CD4-positive, alpha-beta T cell treated with Interleukin-12 subunit alpha and Interleukin-12 subunit beta, for 1 hour (primary cell): ENCODE data around the gene BTBD9.
"Not testable (repeated sequence)": the region's sequence is repeated elsewhere in the genome, so short reads cannot be mapped to it uniquely, and the experiment has no call there.

ENCODE experiments used
- DNase-seq: peaks from one replicate; pipeline ENCODE4 v3.0.0-alpha.2; 2020

The BTBD9 gene

GRCh38 chr6:38477680-38478260 lies 162.0 kb downstream of the BTBD9 start:
- no peak for DNase-seq

DNA sequence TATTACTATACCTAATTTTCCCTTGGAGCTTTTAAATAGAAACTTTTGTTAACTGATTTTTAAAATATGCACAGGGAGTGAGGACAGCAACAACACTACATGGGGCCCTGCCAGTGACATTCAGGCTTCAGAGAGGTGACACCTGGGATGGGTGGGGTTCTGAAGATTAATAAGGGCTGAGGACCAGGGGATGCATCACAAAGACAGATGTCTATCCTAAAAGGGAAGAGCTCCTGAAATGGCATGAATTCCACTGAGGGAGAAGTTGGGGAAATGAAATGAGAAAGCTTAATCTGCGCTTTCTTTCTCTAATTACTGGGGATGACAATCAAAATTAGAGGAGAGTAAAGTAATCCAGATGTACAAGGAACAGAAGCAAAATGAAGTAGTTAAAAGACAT lies 162.8 kb downstream of the BTBD9 start:
- no peak for DNase-seq

DNA sequence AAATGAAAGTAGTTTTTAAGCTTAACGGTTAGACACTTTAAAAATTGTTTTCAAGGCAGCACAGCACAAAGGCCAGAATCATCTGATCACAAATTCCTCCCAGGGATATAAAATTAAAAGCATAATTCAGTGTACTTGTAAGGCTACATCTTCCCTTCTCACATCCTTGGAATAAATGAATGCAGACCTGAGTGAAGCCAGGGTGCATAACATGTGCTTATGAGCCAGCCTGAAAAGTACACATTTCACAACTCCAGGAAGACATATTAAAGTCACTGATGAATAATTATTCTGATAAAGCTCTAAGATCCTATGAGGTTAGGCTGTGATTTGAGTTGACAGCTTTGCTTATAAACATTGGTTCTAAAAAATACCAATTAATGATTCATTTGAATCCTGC lies 163.6 kb downstream of the BTBD9 start:
- DNase-seq = no peak

DNA sequence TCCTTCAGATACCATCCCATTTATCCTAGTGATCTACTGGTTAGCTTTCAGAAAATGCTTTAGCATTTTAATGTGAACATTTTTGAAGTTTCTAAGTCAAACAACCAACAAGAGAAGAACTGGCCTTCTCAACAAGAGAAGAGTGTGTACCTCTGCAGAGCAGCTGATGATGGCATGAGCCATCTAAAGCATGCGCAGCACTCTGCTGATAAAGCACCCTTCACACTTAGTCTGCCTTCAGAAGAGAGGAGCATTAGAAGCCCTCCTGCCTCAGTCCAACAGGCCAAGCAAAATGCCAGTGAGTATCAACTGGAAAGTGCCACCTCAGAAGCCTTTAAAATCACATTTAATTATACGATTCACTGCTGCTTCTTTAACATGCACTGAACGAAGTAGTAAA lies 169.2 kb downstream of the BTBD9 start:
- no peak for DNase-seq

GRCh38 chr6:38467566-38467965 lies 172.2 kb downstream of the BTBD9 start:
- DNase-seq = no peak

GRCh38 chr6:38460186-38460585 lies 179.5 kb downstream of the BTBD9 start:
- DNase-seq = no peak

- DNase-seq = no peak
Observed at GRCh38 chr6:38459291-38459690, 180.4 kb downstream of the BTBD9 start.

- DNase-seq = no peak
Observed at GRCh38 chr6:38453861-38454260, 185.9 kb downstream of the BTBD9 start.

GRCh38 chr6:38452816-38453660 lies 186.7 kb downstream of the BTBD9 start:
- DNase-seq = no peak

DNA sequence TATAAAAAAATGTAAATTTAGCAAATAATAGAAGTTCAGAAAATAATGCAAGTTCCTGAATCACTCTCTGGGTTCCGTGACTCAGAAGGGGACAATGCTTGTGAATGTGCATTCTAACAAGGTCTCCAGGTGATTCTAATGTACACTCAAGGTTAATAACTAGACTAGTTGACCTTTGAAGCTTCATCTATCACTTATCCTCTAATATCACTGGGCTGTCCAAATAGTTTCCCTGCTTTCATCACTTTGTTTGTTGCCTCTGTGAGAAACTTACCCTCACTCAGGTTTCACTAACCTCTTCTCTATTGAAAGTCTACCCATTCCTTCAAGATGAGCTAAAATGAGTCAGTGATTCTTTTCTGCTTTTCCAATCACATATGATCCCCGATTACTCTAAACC lies 189.0 kb downstream of the BTBD9 start:
- no peak for DNase-seq

DNA sequence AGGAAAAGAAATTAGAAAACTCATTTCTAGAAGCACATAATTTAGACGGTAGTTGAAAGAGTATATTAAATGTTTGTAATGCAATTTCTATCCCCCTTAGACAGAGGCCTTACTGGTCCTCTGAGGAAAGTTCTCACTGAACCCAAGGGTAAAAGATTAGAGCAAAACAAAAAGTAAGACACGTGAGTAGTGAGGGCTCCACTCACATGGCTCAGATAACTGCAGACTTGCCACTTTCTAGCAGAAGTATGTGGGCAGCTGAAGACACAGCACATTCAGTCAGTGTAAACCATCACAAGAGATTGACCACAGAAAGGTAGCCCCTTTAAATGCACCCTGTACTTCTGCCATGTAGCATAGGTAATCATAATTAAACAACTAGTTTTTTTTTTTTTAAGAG lies 193.8 kb downstream of the BTBD9 start:
- no peak for DNase-seq

DNA sequence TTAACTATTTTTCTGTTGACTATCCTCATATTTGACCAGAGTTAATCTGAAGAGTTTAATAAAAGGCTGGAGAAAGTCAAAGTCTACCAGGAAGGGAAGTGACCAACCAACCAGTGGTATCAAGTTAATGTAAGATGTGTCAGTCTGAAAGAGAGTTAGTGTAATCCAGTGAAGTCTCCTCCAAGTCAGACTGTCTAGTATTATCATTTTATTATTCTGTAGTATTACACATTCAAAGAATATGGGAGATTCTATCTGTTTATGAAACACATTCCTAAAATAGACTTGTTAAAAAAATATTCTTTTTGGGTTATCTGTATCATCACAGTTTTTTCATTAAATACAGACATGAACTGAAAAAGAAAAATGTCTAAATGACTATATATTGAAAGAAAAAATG lies 194.4 kb downstream of the BTBD9 start:
- no peak for DNase-seq

DNA sequence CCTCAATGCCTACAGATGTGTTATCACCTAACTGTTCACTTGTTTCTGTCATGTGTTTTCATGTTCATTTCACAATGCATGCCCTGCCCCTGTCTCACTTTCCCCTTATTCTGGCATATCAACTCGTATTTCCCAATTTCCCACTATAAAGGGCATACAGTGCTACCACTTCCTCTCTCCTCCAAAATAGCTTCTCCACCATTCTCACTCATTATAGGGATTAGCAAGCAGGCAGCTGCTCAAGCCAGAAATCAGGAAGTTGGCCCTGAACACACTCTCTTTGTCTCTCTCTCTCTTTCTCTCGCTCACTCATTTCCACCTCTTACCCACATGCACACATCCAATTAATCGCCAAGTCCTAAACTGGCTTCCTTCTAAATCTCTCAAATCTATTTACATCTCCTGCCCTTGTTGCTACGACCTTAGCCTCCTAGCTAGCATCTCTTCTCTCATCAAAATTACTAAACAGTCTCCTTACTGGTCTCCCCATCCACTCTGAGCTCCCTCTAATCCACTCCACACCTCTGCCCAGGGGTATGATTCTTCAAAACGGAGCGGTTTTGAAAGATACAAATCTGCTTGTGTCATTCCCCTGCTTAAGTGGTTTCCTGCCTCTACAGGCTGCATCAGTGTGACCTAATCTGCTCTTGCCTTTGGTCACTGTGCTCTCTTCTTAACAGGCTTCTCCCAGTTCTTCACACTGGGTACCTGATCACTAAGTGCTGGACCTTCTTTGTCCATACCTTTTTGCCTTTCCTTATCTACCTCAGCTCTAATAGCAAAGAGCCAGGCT lies 196.2 kb downstream of the BTBD9 start:
- no peak for DNase-seq

- no peak for DNase-seq
Observed at GRCh38 chr6:38438097-38438496, 201.6 kb downstream of the BTBD9 start.

- DNase-seq = no peak
Observed at GRCh38 chr6:38436726-38437465, 202.8 kb downstream of the BTBD9 start.

DNA sequence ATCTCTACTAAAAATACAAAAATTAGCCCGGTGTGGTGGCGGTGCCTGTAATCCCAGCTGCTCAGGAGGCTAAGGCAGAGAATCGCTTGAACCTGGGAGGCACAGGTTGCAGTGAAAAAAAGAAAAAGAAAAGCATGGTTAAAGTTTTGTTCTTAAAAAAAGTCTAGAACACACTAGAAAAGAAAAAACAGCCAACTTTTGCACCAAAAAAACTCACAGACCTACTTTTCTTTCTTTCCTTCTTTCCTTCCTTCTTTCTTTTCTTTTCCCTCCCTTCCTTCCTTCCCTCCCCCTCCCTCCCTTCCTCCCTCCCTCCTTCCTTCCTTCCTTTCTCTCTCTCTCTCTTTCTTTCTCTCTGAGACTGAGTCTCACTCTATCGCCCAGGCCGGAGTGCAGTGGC lies 204.4 kb downstream of the BTBD9 start:
- DNase-seq = no peak

- no peak for DNase-seq
Observed at GRCh38 chr6:38434051-38434450, 205.7 kb downstream of the BTBD9 start.

GRCh38 chr6:38432479-38432878 lies 207.2 kb downstream of the BTBD9 start:
- DNase-seq = no peak

DNA sequence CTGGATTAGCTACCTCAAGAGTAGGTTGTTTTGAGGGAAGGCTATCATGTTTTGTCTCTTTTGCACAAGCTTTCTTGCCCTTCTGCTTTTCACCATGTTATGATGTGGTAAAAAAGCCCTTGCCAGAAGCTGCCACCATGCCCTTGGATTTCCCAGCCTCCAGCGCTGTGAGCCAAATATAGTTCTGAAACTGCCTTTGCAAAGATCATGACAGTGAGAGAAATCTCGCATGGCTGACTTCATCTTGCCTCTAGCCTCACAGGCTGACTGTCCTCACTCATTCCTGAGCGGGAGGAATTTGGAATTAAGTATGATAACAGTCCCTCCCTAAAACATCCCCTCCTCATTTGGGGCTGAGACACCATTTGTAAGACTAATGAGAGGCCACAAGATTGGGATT lies 207.7 kb downstream of the BTBD9 start:
- no peak for DNase-seq

DNA sequence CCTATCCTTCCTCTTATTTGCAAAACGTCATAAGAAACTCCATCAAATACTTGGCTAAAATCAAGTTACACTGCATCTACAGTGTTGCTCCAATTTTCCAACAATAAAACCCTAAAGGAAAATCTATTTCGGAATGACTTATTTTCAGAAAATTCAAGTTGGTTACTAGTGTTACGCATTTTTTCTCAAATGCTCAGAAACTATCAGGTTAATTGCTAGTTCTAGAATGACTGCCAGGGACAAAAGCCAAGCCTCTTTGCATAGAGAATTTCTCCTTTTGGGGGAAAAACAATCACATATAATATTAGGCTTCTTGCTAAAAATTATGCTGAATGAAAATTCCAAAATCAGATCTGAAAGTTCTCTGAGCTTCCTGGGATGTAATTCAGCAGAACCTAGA lies 210.2 kb downstream of the BTBD9 start:
- no peak for DNase-seq

DNA sequence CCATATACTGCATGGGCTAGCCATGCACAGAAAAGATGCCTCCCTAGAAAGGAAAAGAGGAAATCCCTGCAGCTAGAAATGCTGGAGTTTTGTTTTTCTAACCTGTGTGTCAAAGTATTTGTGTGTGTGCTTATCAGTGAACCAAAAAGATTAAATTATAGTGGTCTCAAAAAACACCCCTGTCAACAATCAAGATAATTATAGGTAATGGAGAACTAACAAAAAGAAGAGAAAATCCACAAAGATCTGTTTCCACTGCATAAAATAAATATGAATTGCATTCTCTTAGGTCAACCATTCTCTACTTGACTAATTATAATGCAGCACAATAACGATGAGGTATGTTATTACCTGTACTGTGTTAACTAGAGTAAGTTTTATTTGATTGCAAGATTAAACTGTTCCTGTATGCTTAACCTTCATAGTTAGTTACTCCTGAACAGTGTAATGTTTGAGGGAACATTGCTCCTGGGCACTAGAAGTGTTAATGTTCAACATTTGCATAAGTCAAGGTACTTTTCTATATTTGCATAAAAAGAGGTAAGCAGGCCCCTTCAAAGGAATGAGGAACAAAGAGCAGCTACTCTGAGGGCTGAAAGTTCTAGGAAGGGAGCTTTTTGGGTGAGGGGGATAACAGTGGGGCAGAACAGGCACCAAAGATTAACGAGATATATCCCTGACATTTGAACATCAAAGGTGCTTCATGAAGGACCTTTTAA lies 212.1 kb downstream of the BTBD9 start:
- DNase-seq = no peak

DNA sequence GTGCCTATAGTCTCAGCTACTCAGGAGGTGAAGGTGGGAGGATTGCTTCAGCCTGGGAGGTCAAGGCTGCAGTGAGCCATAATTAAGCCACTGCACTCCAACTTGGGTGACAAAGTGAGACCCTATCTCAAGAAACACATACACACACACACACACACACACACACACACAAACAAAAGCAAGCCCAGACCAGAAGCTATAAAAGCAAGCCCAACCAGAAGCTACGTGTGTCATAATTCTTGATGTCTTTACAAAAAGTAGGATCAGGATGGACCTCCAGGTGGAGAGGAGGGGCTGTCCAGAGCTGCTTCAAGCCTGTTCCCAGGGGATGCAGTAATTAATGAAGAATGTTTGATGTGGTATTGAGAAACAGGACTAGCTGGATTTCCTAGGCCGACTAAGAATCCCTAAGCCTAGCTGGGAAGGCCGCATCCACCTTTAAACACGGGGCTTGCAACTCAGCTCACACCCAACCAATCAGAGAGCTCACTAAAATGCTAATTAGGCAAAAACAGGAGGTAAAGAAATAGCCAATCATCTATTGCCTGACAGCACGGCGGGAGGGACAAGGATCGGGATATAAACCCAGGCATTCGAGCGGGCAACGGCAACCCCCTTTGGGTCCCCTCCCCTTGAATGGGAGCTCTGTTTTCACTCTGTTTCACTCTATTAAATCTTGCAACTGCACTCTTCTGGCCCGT lies 213.8 kb downstream of the BTBD9 start:
- not testable (repeated sequence) for DNase-seq
